ENCODE measurements around the gene ARHGAP15. TPM values are rescaled to one million over a fixed set of nuclear protein-coding genes. Genes with fewer than 3 reads are reported as not detected.

Gene ARHGAP15
- total RNA-seq, 3 donors from 2014 or later: 5.3 to 8.2 (median 5.8) TPM

- ATAC-seq (no peak), DNase-seq (no peak)
- H3K4me3 ChIP-seq: no peak overlapping the region
- TF ChIP-seq CTCF (IDR thresholded peaks at IDR 0.05): no peak
- H3K9me3 ChIP-seq: no peaks in the 10 kb centered on the region
- no peaks in the 10 kb centered on the region for H3K36me3 ChIP-seq (ENCODE audit: low read depth)
- intact Hi-C loops (cut with DNase I, micrococcal nuclease): no loop called here
- H3K4me1 ChIP-seq (ENCODE audit: low read depth): no peaks in the 10 kb centered on the region
Measured at GRCh38 chr2:143158098-143158497, 28.9 kb downstream of the ARHGAP15 start.

GRCh38 chr2:143158551-143159485, 29.6 kb downstream of the ARHGAP15 start:
- intact Hi-C loops (cut with DNase I, micrococcal nuclease): no loop called here
- DNase-seq (no peak), ATAC-seq (peak; percentile 28)
- Histone ChIP-seq H3K36me3 (ENCODE audit: low read depth) (no peaks in the 10 kb centered on the region), H3K4me1 (ENCODE audit: low read depth) (no peaks in the 10 kb centered on the region), H3K9me3 (no peaks in the 10 kb centered on the region), H3K4me3 (no peak overlapping the region)
- no peak for TF ChIP-seq CTCF (IDR thresholded peaks at IDR 0.05)

- no peak overlapping the region for H3K4me3 ChIP-seq
- H3K9me3 ChIP-seq: no peaks in the 10 kb centered on the region
- intact Hi-C loops (cut with DNase I, micrococcal nuclease): no loop called here
- TF ChIP-seq CTCF (IDR thresholded peaks at IDR 0.05): no peak
- no peaks in the 10 kb centered on the region for H3K36me3 ChIP-seq (ENCODE audit: low read depth)
- ATAC-seq: no peak
- no peak for DNase-seq
- no peaks in the 10 kb centered on the region for H3K4me1 ChIP-seq (ENCODE audit: low read depth)
Measured at GRCh38 chr2:143159486-143159840, 30.2 kb downstream of the ARHGAP15 start.

- no peaks in the 10 kb centered on the region for H3K36me3 ChIP-seq (ENCODE audit: low read depth)
- TF ChIP-seq CTCF (IDR thresholded peaks at IDR 0.05): no peak
- H3K4me1 ChIP-seq (ENCODE audit: low read depth): no peaks in the 10 kb centered on the region
- H3K4me3 ChIP-seq: no peak overlapping the region
- DNase-seq (no peak), ATAC-seq (no peak)
- intact Hi-C loops (cut with DNase I, micrococcal nuclease): no loop called here
- no peaks in the 10 kb centered on the region for H3K9me3 ChIP-seq
Measured at GRCh38 chr2:143160732-143161707, 31.8 kb downstream of the ARHGAP15 start.

- intact Hi-C loops (cut with DNase I, micrococcal nuclease): no loop called here
- DNase-seq: peak in 2 of 3 donors; percentile 28 to 39
- TF ChIP-seq CTCF (IDR thresholded peaks at IDR 0.05): peak; percentile 25
- peak; percentile 75 for ATAC-seq
- no peaks in the 10 kb centered on the region for H3K4me1 ChIP-seq (ENCODE audit: low read depth)
- H3K4me3 ChIP-seq: no peak overlapping the region
- no peaks in the 10 kb centered on the region for H3K36me3 ChIP-seq (ENCODE audit: low read depth)
- H3K9me3 ChIP-seq: no peaks in the 10 kb centered on the region
Measured at GRCh38 chr2:143162123-143162837, 33.1 kb downstream of the ARHGAP15 start.
